ENCODE data around the gene TUBB.
A peak's percentile ranks its signal among the peaks of the same experiment; 100 is the strongest.

DNA sequence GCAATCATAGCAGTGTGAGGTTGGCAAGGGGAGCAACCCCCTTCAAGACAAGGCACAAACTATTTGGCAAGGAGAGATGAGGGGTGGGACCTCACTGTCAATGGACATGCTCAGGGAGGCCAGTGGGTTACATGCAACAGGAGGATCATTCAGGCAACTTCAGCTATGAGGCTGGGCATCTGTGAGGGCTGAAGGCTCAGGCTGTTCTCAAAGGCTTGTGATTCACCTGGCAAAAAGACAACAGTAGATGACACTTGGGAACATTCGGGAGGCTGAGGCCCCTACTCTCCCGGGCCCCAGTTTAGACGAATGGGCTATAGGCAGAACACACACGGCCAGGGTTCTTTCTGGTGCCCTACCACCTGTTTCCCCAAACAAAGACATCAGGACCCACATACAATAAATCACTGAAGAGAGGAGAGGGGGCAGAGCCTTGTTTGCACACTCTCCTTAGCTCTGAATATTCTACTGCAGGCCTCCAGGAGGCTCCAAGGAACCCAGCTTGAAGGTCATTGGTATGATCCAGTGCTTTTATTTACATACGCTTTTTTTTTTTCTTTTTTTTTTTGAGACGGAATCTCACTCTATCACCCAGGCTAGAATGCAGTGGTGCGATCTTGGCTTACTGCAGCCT lies 7.9 kb downstream of the TUBB start:
- TF ChIP-seq RAD21 (IDR thresholded peaks at IDR 0.05; ENCODE audit: low read length) (peak; percentile 45), POLR2A (IDR thresholded peaks at IDR 0.05; ENCODE audit: low read depth, low read length) (no peak)
- TF ChIP-seq, protein P1, sequence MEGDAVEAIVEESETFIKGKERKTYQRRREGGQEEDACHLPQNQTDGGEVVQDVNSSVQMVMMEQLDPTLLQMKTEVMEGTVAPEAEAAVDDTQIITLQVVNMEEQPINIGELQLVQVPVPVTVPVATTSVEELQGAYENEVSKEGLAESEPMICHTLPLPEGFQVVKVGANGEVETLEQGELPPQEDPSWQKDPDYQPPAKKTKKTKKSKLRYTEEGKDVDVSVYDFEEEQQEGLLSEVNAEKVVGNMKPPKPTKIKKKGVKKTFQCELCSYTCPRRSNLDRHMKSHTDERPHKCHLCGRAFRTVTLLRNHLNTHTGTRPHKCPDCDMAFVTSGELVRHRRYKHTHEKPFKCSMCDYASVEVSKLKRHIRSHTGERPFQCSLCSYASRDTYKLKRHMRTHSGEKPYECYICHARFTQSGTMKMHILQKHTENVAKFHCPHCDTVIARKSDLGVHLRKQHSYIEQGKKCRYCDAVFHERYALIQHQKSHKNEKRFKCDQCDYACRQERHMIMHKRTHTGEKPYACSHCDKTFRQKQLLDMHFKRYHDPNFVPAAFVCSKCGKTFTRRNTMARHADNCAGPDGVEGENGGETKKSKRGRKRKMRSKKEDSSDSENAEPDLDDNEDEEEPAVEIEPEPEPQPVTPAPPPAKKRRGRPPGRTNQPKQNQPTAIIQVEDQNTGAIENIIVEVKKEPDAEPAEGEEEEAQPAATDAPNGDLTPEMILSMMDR (conservative IDR thresholded peaks at IDR 0.05; ENCODE audit: low read depth, low read length) = peak; percentile 50
